Stimulated activated CD4-positive, alpha-beta T cell treated with anti-CD3 and anti-CD28 coated beads, Interleukin-2, amount 100 ng/mL, for 4 hours (primary cell): ENCODE results near the gene PTPRG.

Source experiments
- DNase-seq: peaks from one replicate; pipeline ENCODE4 v3.0.0-alpha.2; 2020; ENCODE audit warnings: low read depth

PTPRG gene

GRCh38 chr3:62119139-62119538 lies 557.8 kb downstream of the PTPRG start:
- DNase-seq: no peak

- DNase-seq: no peak
These were observed 561.4 kb downstream of the PTPRG start for GRCh38 chr3:62122819-62123218.

- no peak for DNase-seq
These were observed 564.0 kb downstream of the PTPRG start for GRCh38 chr3:62125380-62125779.

- DNase-seq: no peak
These were observed 565.7 kb downstream of the PTPRG start for GRCh38 chr3:62127116-62127515.

- DNase-seq: no peak
These were observed 566.7 kb downstream of the PTPRG start for GRCh38 chr3:62128051-62128450.

- DNase-seq: no peak
These were observed 567.3 kb downstream of the PTPRG start for GRCh38 chr3:62128681-62129080.

GRCh38 chr3:62131050-62131449 lies 569.7 kb downstream of the PTPRG start:
- DNase-seq: no peak

GRCh38 chr3:62131620-62132019 lies 570.2 kb downstream of the PTPRG start:
- DNase-seq: no peak

- no peak for DNase-seq
These were observed 570.7 kb downstream of the PTPRG start for GRCh38 chr3:62132027-62132602.

GRCh38 chr3:62133015-62133414 lies 571.6 kb downstream of the PTPRG start:
- DNase-seq: no peak

GRCh38 chr3:62134061-62134496 lies 572.7 kb downstream of the PTPRG start:
- DNase-seq: no peak

GRCh38 chr3:62135741-62136140 lies 574.4 kb downstream of the PTPRG start:
- no peak for DNase-seq

GRCh38 chr3:62139957-62140356 lies 578.6 kb downstream of the PTPRG start:
- no peak for DNase-seq

GRCh38 chr3:62142331-62143085 lies 581.1 kb downstream of the PTPRG start:
- DNase-seq: no peak

GRCh38 chr3:62143843-62144450 lies 582.6 kb downstream of the PTPRG start:
- no peak for DNase-seq

GRCh38 chr3:62144482-62144881 lies 583.1 kb downstream of the PTPRG start:
- DNase-seq: no peak

GRCh38 chr3:62145086-62145757 lies 583.9 kb downstream of the PTPRG start:
- no peak for DNase-seq

GRCh38 chr3:62149539-62149938 lies 588.2 kb downstream of the PTPRG start:
- no peak for DNase-seq

- no peak for DNase-seq
These were observed 588.6 kb downstream of the PTPRG start for GRCh38 chr3:62149962-62150361.

GRCh38 chr3:62151591-62151990 lies 590.2 kb downstream of the PTPRG start:
- DNase-seq: no peak

- no peak for DNase-seq
These were observed 591.9 kb downstream of the PTPRG start for GRCh38 chr3:62153231-62153630.

GRCh38 chr3:62154457-62155148 lies 593.2 kb downstream of the PTPRG start:
- no peak for DNase-seq
